SU-DHL-6 (cell line): ENCODE measurements around the gene CPVL.

Experiments
- EZH2phosphoT487 ChIP-seq: fragments of 200-600 bp; sonication (generic), shearing (Covaris generic); conservative IDR thresholded peaks from 2 replicates; pipeline ENCODE4 v1.6.1; 2018; ENCODE audit warnings: mild to moderate bottlenecking, antibody characterized with exemption, low read length, moderate library complexity, mixed read lengths
- TF ChIP-seq, protein P1 (sequence below): fragments of 200-600 bp; sonication (generic); IDR thresholded peaks from one replicate; pipeline ENCODE4 v1.5.1; 2017; ENCODE audit warnings: antibody characterized with exemption, mild to moderate bottlenecking, low read length, moderate library complexity; ENCODE audit not compliant: insufficient read depth, poor library complexity, severe bottlenecking

DNA sequence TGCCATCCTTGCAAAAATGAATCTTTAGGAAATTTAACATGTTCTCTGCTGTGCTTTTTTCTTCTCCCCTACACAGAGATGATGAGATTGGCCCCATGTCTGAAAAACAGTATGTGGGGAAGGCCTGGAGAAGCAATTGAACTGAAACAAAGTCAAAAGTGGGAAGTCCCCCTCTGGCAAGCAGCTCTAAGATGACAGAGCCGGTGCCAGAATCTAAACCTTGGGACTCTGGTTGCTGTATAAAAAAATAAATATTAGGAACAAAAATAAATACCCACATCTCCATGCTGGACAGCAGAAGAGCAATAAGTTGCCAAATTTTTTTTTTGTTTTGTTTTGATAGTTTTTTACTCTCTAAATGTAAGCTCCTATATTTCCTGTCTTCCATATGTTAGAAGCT lies 136.4 kb downstream of the CPVL start:
- TF ChIP-seq, protein P1, sequence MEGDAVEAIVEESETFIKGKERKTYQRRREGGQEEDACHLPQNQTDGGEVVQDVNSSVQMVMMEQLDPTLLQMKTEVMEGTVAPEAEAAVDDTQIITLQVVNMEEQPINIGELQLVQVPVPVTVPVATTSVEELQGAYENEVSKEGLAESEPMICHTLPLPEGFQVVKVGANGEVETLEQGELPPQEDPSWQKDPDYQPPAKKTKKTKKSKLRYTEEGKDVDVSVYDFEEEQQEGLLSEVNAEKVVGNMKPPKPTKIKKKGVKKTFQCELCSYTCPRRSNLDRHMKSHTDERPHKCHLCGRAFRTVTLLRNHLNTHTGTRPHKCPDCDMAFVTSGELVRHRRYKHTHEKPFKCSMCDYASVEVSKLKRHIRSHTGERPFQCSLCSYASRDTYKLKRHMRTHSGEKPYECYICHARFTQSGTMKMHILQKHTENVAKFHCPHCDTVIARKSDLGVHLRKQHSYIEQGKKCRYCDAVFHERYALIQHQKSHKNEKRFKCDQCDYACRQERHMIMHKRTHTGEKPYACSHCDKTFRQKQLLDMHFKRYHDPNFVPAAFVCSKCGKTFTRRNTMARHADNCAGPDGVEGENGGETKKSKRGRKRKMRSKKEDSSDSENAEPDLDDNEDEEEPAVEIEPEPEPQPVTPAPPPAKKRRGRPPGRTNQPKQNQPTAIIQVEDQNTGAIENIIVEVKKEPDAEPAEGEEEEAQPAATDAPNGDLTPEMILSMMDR: no peak
- no peak for TF ChIP-seq EZH2phosphoT487
